ENCODE measurements around the gene CHRNA5.

The CHRNA5 gene

GRCh38 chr15:78620021-78620526, 54.8 kb downstream of the CHRNA5 start:
- no peak for DNase-seq (ENCODE audit: low read depth in 2 of 2)

- no peak for DNase-seq (ENCODE audit: low read depth in 2 of 2)
These were observed 55.5 kb downstream of the CHRNA5 start, which contains the start of gene CHRNA3 for GRCh38 chr15:78620527-78621421. CHRNA3 (minus strand) TSS chr15:78620996; CDS start chr15:78620794, 202 bp downstream.

DNA sequence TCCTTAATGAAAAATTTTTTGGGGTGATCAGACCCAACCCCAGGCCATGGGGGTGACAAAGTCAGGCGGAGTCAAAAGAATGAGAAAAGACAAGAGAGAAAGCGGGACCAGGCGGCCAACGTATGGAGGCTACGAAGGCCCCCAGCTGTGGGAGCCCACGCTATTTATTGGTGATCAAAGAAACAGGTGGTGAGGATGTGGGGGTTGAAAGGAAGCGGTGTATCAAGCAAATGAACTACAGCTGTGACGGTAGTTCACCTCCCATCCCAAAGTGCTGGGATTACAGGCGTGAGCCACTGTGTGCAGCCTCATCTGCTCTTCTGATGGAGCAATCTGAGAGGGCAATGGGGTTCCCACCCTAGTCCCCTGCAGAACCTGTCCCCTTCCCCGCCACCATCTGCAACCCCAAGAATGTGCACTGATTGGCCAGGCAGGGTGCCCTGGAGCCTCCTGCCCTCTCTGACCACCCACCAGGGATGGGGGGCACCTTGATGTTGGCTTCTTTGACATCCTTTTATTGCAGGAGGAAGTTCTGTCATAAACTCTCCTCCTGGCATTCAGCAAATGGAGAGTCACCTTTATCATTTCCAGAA, 56.6 kb downstream of the CHRNA5 start:
- no peak for DNase-seq (ENCODE audit: low read depth in 2 of 2)

- DNase-seq (ENCODE audit: low read depth in 2 of 2): no peak
These were observed 58.6 kb downstream of the CHRNA5 start for GRCh38 chr15:78623786-78624497.

DNA sequence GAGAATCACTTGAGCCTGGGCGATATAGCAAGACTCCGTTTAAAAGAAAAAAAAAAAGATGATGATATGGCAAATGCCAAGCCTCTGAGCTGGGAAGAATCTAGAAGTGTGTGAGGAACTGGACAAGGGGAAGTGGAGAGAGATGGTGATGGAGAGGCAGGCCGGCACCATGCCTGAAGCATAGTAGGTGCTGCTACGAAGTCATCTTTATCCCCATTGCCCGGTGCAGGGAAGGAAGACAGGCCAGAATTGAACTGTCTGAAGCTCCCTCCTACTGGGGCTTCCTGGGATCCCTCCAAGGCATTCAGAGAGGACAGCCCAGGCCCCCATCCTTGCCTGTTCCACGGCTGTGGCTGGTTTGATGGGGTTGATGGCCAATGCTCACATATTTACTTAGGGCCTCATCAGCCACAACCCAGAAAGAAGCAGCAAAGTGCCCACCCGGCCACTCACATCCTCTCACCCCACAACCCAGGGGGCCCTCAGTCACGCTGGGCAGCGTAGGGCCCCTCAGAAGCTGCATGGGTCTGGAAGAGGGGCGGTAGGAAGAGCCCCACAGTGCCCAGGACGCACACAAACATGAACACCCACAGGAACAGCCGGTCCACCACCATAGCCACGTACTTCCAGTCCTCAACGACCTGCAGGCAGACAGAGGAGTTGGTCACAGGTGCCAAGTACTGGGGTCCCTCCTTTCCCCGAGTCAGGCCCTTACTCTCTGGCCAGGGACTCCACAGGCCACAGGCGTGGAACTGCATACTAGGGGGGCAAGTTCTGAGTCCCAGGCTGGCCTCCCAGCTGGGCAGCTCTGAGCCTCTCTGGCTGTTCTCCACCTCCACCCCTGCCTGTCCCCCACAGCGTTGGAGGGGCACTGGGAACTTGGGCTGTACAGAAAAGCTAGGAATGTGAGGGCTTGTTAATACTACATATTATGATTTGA, 59.6 kb downstream of the CHRNA5 start:
- DNase-seq (ENCODE audit: low read depth in 2 of 2): no peak

DNA sequence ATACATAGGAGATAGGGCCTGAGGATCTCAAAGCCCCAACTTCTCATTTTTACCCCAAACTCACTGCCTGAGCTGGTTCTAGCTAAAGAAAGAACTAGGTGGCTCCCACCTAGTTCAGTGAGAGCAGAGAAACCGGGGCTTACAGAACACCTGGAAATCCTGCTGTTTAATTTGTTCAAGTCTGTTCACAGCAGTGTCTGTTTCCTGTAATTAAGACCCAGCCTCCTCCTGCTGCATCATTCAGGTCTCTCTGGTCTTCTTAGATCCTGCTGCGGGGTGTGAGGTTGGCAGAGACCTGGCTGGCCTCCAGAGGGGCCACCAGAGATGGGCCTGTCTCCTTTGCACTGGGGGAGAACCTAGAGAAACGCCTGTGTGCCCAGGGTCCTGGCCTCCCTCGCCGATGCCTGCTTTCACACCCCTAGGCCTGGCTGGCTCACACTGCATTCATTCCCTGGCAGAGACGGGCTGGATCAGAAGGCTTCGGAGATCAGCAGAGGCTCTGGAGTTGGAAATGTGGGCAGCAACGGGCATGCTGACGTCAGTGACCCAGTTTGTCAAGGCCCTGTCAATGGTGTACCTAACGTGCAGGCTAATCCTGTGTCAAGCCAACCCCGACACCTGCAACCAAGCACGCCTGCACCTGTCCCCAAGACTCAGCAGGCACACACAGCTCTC, 60.4 kb downstream of the CHRNA5 start:
- no peak for DNase-seq (ENCODE audit: low read depth in 2 of 2)

- DNase-seq (ENCODE audit: low read depth in 2 of 2): no peak
These were observed 61.2 kb downstream of the CHRNA5 start for GRCh38 chr15:78626381-78626995.

DNA sequence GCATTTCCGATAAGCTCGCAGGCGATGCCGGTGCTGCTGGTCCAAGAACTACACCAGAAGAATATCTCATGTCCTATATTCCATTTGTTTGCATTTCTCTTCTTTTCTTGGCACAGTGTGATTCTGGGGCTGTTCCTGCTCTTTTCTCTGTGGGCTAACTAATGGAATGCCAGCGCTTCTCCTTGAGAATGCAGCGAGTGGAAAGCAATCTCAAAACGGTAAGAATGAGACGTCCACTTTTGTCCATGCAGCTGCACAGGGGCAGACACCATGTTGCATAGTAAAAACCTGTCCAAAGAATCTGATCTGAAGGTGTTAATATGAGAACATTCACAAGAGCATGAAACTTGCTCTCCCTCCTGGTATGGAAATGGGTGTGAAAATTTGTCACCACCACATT, 62.0 kb downstream of the CHRNA5 start:
- no peak for DNase-seq (ENCODE audit: low read depth in 2 of 2)

- no peak for DNase-seq (ENCODE audit: low read depth in 2 of 2)
These were observed 62.9 kb downstream of the CHRNA5 start for GRCh38 chr15:78628227-78628626.

DNA sequence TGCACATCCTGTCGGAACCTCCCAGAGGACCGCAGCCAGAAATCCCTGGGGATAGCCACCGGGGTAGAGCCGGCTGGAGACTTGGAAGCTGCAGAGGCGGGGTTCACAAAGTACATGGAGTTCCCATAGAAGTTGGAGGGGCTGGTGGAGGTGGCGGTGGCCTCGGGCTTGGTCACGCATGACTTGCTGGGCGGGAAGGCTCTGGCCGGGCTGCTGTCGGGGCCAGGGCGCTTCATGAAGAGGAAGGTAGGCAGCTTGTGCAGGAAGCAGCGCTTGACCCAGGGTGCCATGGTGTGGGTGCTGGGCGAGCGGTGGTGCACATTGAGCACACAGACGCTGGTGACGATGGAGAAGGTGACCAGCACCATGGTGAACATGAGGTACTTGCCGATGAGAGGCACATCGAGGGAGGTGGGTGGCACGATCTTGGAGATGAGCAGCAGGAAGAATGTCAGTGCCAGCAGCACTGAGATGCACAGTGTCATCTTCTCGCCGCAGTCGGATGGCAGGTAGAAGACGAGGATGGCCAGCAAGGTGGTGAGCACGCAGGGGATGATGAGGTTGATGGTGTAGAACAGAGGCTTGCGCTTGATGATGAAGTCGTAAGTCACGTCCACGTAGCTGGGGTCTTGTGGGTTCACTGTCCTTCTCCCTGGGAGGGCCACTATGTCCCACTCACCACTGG, 63.9 kb downstream of the CHRNA5 start:
- DNase-seq (ENCODE audit: low read depth in 2 of 2): no peak

DNA sequence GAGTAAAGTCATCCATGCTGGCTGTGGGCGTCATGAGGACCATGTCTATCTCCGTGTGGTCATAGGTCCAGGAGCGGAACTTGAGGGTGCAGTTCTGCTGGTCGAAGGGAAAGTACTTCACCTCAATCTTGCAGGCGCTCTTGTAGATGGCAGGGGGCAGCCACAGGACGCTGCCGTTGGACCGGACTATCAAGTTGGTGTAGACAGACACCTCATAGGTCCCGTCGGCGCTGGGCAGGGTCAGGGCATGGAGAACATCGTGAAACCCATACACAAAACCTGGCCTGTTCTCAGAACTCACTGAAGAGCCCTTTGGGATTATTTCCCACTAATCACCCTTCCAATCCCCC, 64.4 kb downstream of the CHRNA5 start:
- DNase-seq (ENCODE audit: low read depth in 2 of 2): no peak

DNA sequence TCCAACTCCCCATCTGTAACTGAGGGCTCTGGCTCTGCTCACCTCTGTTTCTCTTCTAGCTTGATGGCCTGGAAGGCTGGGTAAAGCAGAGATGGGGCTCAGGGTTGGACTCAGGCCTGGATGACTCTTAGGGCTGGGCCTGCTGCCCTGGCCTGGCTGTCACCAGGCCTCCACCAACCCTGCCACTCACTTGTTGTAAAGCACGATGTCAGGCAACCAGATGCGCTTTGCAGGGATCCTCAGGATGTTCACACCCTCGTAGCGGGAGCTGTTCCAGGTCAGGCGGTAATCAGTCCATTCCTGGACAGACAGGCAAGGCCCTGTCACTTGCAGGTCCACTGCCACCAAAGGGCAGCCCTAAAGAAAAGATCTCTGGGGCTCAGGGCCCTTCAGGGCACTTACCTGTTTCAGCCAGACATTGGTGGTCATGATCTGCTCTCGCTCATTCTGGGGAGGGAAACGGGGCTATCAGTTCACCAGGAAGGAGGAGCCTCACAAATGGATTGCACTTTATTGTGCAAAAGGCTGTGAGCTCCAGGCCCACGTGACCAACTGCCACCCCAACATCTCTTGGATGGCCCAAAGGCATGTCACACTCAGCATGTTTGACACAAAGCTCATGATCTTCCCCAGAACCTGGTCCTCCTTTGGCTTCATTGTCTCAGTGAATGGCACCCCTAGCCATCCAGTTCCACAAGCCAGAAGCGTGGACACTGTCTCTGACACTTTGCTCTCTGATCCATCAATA, 65.7 kb downstream of the CHRNA5 start:
- DNase-seq (ENCODE audit: low read depth in 2 of 2): no peak

DNA sequence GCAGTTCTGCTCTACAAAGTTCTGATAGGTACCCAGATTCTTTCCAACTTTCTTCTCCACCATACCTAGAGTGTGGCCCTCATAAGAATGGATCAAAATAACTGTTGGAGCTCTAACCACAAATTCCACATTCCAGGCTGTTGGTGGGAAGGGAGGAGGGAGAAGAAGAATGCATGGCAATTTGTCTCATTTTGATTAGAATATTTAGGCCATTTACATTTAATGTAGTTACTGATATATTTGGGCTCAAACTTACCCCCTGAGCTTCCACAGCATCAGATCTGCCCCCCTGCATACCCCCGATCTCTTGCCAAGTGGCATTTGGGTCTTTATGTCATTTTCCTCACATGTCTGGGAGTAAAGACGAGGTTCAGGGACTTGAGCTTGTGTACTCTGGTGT, 68.0 kb downstream of the CHRNA5 start:
- DNase-seq (ENCODE audit: low read depth in 2 of 2): no peak

- no peak for DNase-seq (ENCODE audit: low read depth in 2 of 2)
These were observed 69.2 kb downstream of the CHRNA5 start for GRCh38 chr15:78634210-78635145.

- DNase-seq (ENCODE audit: low read depth in 2 of 2): no peak
These were observed 70.0 kb downstream of the CHRNA5 start for GRCh38 chr15:78635346-78635745.

- no peak for DNase-seq (ENCODE audit: low read depth in 2 of 2)
These were observed 71.1 kb downstream of the CHRNA5 start for GRCh38 chr15:78636378-78636859.

- DNase-seq (ENCODE audit: low read depth in 2 of 2): no peak
These were observed 72.6 kb downstream of the CHRNA5 start for GRCh38 chr15:78637776-78638435.

All from stimulated activated CD8-positive, alpha-beta memory T cell treated with anti-CD3 and anti-CD28 coated beads, Interleukin-2, amount 100 ng/mL, for 48 hours (primary cell).